Stimulated activated memory B cell treated with anti-CD40 and anti-IgM and Interleukin-4, amounts not matched to agents 10 μg/mL and 1 μg/mL and 100 μg/mL, for 72 hours (primary cell): ENCODE results near the gene MBD5.
A peak's percentile ranks its signal among the peaks of the same experiment; 100 is the strongest.

Experiments
- ATAC-seq: fragments of 150-1000 bp; cut with Tn5 transposase; 2 replicates; pipeline ENCODE4 v1.10.0; 2021
- H3K27ac Mint-ChIP-seq: one replicate; pipeline ENCODE4 v1.8.0; 2022; ENCODE audit warnings: mild to moderate bottlenecking, mixed read lengths
- H3K27me3 Mint-ChIP-seq: one replicate; pipeline ENCODE4 v1.8.0; 2022; ENCODE audit warnings: mixed read lengths
- H3K36me3 Mint-ChIP-seq: one replicate; pipeline ENCODE4 v1.8.0; 2022; ENCODE audit warnings: mixed read lengths
- H3K4me1 Mint-ChIP-seq: one replicate; pipeline ENCODE4 v1.8.0; 2022; ENCODE audit warnings: mixed read lengths
- H3K4me3 Mint-ChIP-seq: one replicate; pipeline ENCODE4 v1.8.0; 2022; ENCODE audit warnings: mild to moderate bottlenecking, moderate library complexity, mixed read lengths
- H3K9me3 Mint-ChIP-seq: one replicate; pipeline ENCODE4 v1.8.0; 2022; ENCODE audit warnings: mixed read lengths

The MBD5 gene

DNA sequence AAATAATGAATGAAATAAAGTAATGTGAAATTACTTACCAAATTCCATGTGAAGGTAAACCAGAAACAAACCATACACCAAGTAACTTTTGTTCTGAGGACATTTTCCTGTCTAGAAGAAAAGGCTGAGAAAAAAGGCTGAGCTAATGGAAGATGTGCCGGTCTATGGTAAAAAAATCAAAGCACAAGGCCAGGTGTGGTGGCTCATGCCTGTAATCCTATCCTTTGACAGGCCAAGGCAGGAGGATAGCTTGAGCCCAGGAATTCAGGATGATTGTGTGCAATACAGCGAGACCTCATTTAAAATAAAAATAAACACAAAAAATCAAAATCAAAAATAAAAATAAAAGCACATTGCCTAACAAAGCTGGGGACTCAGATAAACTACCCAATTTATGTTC lies 7.0 kb upstream of the MBD5 start:
- Mint-ChIP-seq H3K27ac (no peak overlapping the region), H3K4me1 (peaks cover 72% of the 10 kb centered on the region), H3K27me3 (no peaks in the 10 kb centered on the region), H3K36me3 (peaks cover 42% of the 10 kb centered on the region), H3K9me3 (no peaks in the 10 kb centered on the region), H3K4me3 (no peak overlapping the region)
- no peak for ATAC-seq

GRCh38 chr2:148014616-148015015 lies 6.3 kb upstream of the MBD5 start:
- Mint-ChIP-seq H3K9me3 (no peaks in the 10 kb centered on the region), H3K27ac (no peak overlapping the region), H3K4me3 (no peak overlapping the region), H3K4me1 (peaks cover 72% of the 10 kb centered on the region), H3K36me3 (peaks cover 35% of the 10 kb centered on the region), H3K27me3 (no peaks in the 10 kb centered on the region)
- no peak for ATAC-seq

DNA sequence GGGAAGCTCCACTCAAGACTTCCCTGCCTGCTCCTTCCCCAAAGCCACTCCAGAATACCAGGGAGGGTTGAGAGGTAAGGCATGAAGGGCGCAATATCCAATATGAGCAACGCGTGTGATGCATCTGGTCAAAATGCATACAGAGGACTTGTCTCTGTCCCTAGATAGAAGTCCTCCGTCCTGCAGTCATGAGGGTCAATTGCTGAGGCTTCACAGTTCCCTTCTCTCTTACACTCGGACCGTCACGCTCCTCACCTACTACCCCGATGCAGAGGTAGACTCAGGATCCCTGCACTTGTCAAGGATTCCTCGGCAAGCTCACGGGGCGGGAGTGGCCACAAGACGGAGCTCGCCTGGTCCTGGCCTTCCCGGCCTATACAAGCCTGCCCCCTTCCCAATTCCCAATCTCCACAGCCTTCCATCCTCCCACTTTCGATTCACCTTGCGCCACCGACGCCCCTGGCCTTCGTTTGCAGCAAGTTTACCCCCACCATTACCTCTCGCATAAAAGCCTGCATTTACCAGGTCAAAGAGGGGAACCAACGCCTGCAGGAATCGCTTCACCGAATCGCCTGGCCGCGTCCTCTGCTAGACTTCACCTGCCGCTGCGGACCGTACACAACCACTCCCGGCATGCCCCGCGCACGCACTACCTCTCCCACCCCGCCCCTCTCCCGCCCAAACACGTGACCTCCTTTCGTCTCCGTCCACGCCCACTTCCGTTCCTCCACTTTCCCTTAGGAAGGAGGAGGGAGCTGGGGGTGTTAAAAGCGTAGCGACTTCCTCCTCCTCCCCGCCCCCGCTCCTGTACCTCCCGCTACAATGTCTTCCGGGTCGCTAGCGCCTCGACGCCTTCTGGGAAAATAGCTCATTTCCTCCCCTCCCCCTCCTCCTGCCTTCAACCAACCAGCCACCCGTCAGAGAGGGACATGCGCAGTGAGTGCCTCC lies 506 bp upstream of the MBD5 start, which contains the start of gene ORC4:
TSS of gene ORC4 (minus strand) at position 627 of the 948 bp plus-strand sequence. CDS start 44,779 bp downstream, outside the sequence.
- Mint-ChIP-seq H3K4me3 (peak within 1 kb of the TSS; percentile 99), H3K36me3 (peaks cover 4% of the 10 kb centered on the region), H3K4me1 (peaks cover 65% of the 10 kb centered on the region), H3K9me3 (no peaks in the 10 kb centered on the region), H3K27me3 (no peaks in the 10 kb centered on the region), H3K27ac (peak within 1 kb of the TSS; percentile 94)
- ATAC-seq: peak; percentile 96

- peaks cover 57% of the 10 kb centered on the region for H3K4me1 Mint-ChIP-seq
- H3K27me3 Mint-ChIP-seq: no peaks in the 10 kb centered on the region
- peak overlapping the region; percentile 99 for H3K4me3 Mint-ChIP-seq
- H3K9me3 Mint-ChIP-seq: no peaks in the 10 kb centered on the region
- no peaks in the 10 kb centered on the region for H3K36me3 Mint-ChIP-seq
- peak overlapping the region; percentile 94 for H3K27ac Mint-ChIP-seq
- no peak for ATAC-seq
These were observed 995 bp downstream of the MBD5 start for GRCh38 chr2:148021886-148022285.

DNA sequence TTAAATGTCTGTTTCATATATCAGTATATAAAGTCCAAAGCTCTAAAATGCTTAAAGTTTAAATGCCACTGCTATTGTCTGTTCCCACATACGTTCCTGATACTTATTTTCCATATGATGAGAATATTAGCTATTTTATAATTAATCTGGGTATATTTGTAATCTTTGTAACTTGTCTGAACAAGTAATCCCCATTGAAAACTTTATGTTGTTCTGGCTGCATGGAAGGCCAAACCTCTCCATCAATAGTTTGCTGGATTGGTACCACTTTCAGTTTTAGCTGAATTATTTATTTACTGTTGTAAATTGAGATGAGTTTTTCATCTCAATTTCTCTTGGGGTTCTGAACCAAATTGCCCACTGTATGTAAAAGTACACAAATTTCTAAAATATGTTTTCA lies 1.5 kb downstream of the MBD5 start:
- Mint-ChIP-seq H3K4me1 (peaks cover 55% of the 10 kb centered on the region), H3K4me3 (peak overlapping the region; percentile 99), H3K27ac (peak overlapping the region; percentile 94)

GRCh38 chr2:148022882-148023281 lies 2.0 kb downstream of the MBD5 start:
- Mint-ChIP-seq H3K4me1 (peaks cover 51% of the 10 kb centered on the region), H3K4me3 (peak overlapping the region; percentile 64), H3K27me3 (no peaks in the 10 kb centered on the region), H3K36me3 (no peaks in the 10 kb centered on the region), H3K9me3 (no peaks in the 10 kb centered on the region), H3K27ac (peak overlapping the region; percentile 46)
- no peak for ATAC-seq

More for the DNA sequence above, 1.5 kb downstream of the MBD5 start:
- no peaks in the 10 kb centered on the region for H3K36me3 Mint-ChIP-seq
- H3K27me3 Mint-ChIP-seq: no peaks in the 10 kb centered on the region
- H3K9me3 Mint-ChIP-seq: no peaks in the 10 kb centered on the region
- ATAC-seq: no peak

DNA sequence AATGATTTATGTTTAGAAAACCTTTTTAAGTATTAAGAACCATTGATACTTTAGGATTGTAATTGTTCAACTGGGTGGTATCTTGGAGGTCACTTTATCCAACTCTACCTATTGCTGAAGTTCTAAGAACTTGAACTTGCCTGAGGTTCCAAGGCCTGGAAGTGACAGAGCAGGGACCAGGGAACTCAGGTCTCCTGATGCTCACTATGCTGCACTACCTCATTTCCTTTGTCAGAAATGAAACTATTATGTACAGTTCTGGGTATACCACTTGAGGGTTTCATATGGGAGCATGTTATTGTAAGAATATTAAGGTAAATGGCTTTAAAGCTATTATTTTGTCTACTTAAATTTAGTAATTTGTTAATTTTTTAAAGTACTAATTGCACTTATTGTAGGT lies 3.0 kb downstream of the MBD5 start:
- Mint-ChIP-seq H3K36me3 (no peaks in the 10 kb centered on the region), H3K27me3 (no peaks in the 10 kb centered on the region), H3K4me3 (no peak overlapping the region), H3K27ac (no peak overlapping the region), H3K9me3 (no peaks in the 10 kb centered on the region), H3K4me1 (peaks cover 41% of the 10 kb centered on the region)
- no peak for ATAC-seq

DNA sequence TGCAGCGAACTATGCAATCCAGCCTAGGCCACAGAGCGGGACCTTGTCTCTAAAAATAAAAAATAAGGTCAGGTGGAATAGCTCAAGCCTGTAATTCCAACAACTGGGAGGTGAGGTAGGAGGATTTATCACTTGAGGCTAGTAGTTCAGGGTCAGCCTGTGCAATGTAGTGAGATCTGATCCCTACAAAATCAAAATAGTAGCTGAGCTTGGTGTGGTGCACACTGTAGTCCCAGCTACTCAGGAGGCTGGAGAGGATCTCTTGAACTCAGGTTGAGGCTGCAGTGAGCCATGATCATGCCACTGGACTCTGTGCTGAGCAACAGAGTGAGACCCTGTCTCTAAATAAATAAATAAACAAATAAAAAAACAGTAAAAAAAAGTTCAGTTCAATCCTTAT lies 5.7 kb downstream of the MBD5 start:
- Mint-ChIP-seq H3K27ac (no peak overlapping the region), H3K27me3 (no peaks in the 10 kb centered on the region)

DNA sequence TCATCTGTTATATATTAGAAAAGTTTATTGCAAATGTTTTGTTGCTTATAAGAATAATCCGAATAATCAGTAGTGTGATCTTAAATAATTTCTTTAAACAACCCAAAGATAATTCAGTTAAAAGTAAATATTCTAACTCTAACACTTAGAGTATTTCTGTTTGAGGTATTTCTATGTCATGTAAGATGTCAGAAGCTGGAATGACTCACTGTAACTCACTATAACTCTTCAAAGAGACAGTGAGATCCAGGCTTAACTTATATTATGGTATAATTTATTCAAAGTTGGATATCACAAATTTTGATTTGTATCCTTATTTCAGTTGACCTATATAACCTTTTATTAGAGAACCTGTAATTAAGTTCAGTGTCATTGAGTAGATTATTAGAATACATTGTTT lies 6.9 kb downstream of the MBD5 start:
- H3K36me3 Mint-ChIP-seq: peaks cover 6% of the 10 kb centered on the region
- H3K4me1 Mint-ChIP-seq: peaks cover 27% of the 10 kb centered on the region
- H3K27me3 Mint-ChIP-seq: no peaks in the 10 kb centered on the region
- no peaks in the 10 kb centered on the region for H3K9me3 Mint-ChIP-seq
- no peak overlapping the region for H3K27ac Mint-ChIP-seq
- no peak for ATAC-seq
- no peak overlapping the region for H3K4me3 Mint-ChIP-seq

More for the DNA sequence above, 5.7 kb downstream of the MBD5 start:
- H3K4me3 Mint-ChIP-seq: no peak overlapping the region
- H3K9me3 Mint-ChIP-seq: no peaks in the 10 kb centered on the region
- no peak for ATAC-seq
- no peaks in the 10 kb centered on the region for H3K36me3 Mint-ChIP-seq
- peaks cover 28% of the 10 kb centered on the region for H3K4me1 Mint-ChIP-seq

DNA sequence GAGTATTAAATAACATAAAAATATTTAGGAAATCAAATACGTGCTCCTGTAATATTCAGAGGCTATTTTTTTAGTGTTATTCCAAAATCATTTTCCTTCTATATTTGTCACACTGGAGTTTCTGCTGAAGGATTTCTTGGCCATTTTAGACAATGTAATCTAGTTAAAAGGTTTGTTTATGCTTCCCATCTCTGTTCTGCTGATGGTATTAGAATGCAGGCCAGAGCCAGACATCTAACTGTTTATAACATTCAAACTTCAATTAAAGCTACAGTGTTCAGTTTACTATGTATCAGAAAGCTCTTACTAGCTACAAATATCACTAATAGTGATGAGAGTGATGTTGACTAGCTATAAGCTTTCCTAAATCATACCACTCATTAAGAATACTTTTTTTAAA lies 7.9 kb downstream of the MBD5 start:
- H3K27me3 Mint-ChIP-seq: no peaks in the 10 kb centered on the region
- H3K4me3 Mint-ChIP-seq: no peak overlapping the region
- ATAC-seq: no peak
- H3K27ac Mint-ChIP-seq: no peak overlapping the region
- H3K9me3 Mint-ChIP-seq: no peaks in the 10 kb centered on the region
- H3K4me1 Mint-ChIP-seq: peaks cover 24% of the 10 kb centered on the region
- peaks cover 6% of the 10 kb centered on the region for H3K36me3 Mint-ChIP-seq

DNA sequence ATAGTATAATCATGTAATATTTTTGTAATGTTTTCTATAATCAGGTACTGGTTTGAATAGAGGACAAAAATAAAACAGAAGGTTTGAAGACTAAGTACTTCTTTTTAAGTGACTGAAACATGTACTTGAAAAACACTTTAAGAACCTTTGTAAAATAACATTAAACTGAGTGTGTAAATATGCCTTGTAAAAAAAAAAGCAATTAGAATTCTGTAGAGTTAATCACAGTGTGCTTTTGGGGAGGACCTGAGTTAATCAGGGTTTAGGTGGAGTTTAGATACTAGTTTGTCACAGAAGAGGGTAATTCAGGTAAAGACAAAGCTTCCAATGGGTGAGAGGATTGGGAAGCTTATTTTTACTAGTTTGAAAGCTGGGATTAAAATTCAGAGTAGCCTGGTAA lies 10.3 kb downstream of the MBD5 start:
- ATAC-seq: no peak
- no peaks in the 10 kb centered on the region for H3K9me3 Mint-ChIP-seq
- no peaks in the 10 kb centered on the region for H3K27me3 Mint-ChIP-seq
- H3K4me1 Mint-ChIP-seq: peaks cover 17% of the 10 kb centered on the region
- H3K27ac Mint-ChIP-seq: no peak overlapping the region
- H3K4me3 Mint-ChIP-seq: no peak overlapping the region
- H3K36me3 Mint-ChIP-seq: peaks cover 6% of the 10 kb centered on the region

GRCh38 chr2:148032215-148032614 lies 11.3 kb downstream of the MBD5 start:
- no peak overlapping the region for H3K27ac Mint-ChIP-seq
- no peak overlapping the region for H3K4me3 Mint-ChIP-seq
- ATAC-seq: no peak
- H3K4me1 Mint-ChIP-seq: peaks cover 17% of the 10 kb centered on the region
- no peaks in the 10 kb centered on the region for H3K9me3 Mint-ChIP-seq
- H3K27me3 Mint-ChIP-seq: no peaks in the 10 kb centered on the region
- H3K36me3 Mint-ChIP-seq: peaks cover 6% of the 10 kb centered on the region

- peaks cover 6% of the 10 kb centered on the region for H3K36me3 Mint-ChIP-seq
- no peak overlapping the region for H3K27ac Mint-ChIP-seq
- H3K4me1 Mint-ChIP-seq: peaks cover 15% of the 10 kb centered on the region
- H3K4me3 Mint-ChIP-seq: no peak overlapping the region
- no peaks in the 10 kb centered on the region for H3K27me3 Mint-ChIP-seq
- no peak for ATAC-seq
- H3K9me3 Mint-ChIP-seq: no peaks in the 10 kb centered on the region
These were observed 18.9 kb downstream of the MBD5 start for GRCh38 chr2:148039783-148040182.

DNA sequence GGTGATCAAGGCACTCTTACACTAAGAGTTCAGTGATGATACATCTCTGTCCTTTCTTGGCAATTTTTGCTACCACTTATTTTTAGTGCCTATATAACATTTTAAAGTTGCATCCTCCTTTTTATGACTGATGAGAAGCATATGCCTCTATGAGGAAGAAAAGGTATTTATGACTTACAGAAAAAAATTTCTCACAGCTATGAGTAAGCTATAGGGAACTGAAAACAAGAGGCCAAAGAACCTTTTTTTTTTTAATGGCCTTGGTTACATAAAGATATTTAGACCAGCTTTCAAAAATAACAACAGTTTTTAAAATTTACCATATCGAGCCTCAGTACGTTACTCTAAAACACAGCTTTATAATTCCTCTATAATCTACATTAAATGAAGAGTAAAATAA lies 21.3 kb downstream of the MBD5 start:
- peak overlapping the region; percentile 64 for H3K27ac Mint-ChIP-seq
- H3K27me3 Mint-ChIP-seq: no peaks in the 10 kb centered on the region
- H3K4me3 Mint-ChIP-seq: no peak overlapping the region
- ATAC-seq: peak; percentile 86
- peaks cover 6% of the 10 kb centered on the region for H3K36me3 Mint-ChIP-seq
- no peaks in the 10 kb centered on the region for H3K9me3 Mint-ChIP-seq
- peaks cover 26% of the 10 kb centered on the region for H3K4me1 Mint-ChIP-seq

DNA sequence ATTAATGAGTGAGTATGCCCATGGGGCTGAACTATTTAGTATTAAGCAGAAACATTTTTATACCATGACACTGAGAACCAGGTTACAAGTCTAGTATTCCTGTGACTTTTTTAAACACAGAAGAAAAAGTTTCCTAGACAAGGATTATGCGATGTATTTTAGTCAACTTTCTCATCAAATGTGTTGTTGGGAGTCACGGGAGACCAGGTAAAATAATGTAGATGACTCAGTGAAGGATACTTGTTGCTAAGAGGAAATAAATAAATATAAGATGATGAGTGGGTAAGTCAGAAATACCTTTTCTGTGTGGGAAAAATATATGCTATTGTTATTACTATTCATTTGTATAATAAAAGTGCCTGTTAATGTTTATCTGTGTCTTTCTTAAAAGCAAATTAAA lies 23.4 kb downstream of the MBD5 start:
- Mint-ChIP-seq H3K27me3 (no peaks in the 10 kb centered on the region), H3K4me1 (peaks cover 47% of the 10 kb centered on the region), H3K36me3 (peaks cover 6% of the 10 kb centered on the region), H3K27ac (no peak overlapping the region), H3K9me3 (no peaks in the 10 kb centered on the region), H3K4me3 (no peak overlapping the region)
- no peak for ATAC-seq

- Mint-ChIP-seq H3K27me3 (no peaks in the 10 kb centered on the region), H3K4me3 (no peak overlapping the region), H3K27ac (no peak overlapping the region), H3K9me3 (no peaks in the 10 kb centered on the region), H3K36me3 (peaks cover 6% of the 10 kb centered on the region), H3K4me1 (peaks cover 57% of the 10 kb centered on the region)
- ATAC-seq: no peak
These were observed 25.9 kb downstream of the MBD5 start for GRCh38 chr2:148046802-148047201.
